COLO668 (cell line): ENCODE data around the gene TAT.

Source experiments
- DNase-seq: peaks from one replicate; lab custom pipeline; 2025; ENCODE audit not compliant: unreplicated experiment; lab: John Stamatoyannopoulos, UW

Gene TAT

GRCh38 chr16:71547168-71547567, 29.7 kb downstream of the TAT start:
- DNase-seq = no peak

DNA sequence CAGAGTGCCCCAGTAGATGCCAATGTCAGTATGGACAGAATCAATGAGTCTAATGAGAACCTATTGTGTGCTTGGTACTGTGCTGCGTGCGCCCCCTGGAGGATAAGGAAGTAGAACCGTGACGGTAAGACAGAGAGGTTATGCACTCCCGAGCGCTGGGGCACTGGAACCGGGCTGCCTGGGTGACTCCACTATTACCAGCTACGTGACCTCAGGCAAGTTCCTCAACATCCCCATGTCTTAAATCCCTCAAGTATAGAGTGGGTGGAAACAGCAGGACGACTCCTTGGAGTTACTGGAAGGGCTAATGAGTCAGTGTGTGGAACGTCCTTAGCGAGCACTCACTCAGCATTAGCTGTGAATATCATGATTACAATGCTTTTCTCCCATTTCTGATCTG, 34.5 kb downstream of the TAT start:
- peak; percentile 20 for DNase-seq

GRCh38 chr16:71537643-71538042, 39.2 kb downstream of the TAT start:
- peak; percentile 51 for DNase-seq

DNA sequence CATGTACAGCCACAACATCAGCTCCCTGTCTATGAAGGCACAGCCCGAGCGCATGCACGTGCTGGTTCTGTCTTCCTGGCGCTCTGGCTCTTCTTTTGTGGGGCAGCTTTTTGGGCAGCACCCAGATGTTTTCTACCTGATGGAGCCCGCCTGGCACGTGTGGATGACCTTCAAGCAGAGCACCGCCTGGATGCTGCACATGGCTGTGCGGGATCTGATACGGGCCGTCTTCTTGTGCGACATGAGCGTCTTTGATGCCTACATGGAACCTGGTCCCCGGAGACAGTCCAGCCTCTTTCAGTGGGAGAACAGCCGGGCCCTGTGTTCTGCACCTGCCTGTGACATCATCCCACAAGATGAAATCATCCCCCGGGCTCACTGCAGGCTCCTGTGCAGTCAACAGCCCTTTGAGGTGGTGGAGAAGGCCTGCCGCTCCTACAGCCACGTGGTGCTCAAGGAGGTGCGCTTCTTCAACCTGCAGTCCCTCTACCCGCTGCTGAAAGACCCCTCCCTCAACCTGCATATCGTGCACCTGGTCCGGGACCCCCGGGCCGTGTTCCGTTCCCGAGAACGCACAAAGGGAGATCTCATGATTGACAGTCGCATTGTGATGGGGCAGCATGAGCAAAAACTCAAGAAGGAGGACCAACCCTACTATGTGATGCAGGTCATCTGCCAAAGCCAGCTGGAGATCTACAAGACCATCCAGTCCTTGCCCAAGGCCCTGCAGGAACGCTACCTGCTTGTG, 40.0 kb downstream of the TAT start:
- DNase-seq = peak; percentile 14

- DNase-seq = no peak
Measured at GRCh38 chr16:71532366-71532765, 44.5 kb downstream of the TAT start.

DNA sequence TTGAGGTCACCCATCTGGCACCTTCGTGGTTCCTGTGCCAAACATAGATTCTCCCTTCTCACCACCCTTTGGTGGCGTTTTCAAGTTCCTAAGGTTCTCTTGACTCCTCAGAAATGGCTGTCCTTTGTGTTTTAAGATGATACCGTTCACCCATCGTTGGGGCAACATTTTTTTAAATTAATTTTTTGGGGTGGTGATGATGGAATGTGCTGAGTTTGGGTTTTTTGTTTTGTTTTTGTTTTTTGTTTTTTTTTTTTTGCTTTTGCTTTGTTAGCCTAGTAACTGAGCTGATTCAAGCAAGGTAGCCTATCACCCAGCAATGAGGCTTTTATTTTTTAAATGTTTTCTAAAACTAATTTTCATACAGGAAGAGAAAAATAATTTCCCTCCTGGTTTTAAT, 48.0 kb downstream of the TAT start:
- no peak for DNase-seq

DNA sequence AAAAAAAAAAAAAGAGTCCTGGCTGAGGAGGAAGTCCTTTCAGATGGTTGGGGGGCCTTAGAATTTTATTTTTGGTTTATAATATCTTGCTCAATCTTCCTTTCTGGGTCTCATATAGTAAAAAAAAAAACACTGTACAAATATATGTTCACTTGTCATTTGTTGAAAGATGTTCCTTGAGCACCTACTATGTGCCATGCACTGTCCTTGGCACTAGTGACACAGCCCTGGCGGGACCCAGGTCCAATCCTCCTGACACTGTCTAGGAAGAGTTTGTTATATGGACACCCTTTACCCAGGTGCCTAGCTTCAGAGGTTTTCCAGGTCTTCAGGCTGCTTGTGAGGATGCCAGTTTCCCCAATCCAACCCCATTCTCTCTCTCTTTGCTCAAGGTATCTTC, 48.6 kb downstream of the TAT start:
- no peak for DNase-seq

DNA sequence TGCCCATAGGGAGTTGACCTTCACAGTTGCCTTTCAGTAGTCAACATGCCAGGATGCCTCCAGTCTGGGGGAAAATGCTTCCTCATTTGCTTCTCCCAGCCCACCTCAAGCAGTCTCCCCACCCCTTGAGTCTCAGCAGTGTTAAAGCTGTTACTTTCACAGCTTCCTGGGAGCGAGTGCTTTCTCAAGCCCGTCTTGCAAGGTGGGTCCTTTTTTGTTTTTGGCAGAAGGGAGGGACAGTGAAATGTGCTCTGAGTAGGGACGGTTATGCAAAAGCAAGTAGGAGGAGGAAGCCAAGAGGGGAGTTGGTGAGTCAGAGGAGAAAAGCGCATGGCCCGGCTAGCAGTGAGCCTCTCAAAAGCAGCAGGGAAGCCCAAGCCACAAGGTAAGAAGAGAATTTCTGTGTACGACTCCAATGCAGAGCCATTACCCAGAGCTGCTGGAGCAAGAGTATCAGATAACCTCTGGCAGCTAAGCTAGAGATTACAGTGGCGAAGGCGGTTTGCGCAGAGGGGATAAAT, 50.7 kb downstream of the TAT start, which contains the start of gene CHST4:
TSS of gene CHST4 (plus strand) at position 316 of the 521 bp plus-strand sequence. CDS start 10,252 bp downstream, outside the sequence.
- no peak for DNase-seq

DNA sequence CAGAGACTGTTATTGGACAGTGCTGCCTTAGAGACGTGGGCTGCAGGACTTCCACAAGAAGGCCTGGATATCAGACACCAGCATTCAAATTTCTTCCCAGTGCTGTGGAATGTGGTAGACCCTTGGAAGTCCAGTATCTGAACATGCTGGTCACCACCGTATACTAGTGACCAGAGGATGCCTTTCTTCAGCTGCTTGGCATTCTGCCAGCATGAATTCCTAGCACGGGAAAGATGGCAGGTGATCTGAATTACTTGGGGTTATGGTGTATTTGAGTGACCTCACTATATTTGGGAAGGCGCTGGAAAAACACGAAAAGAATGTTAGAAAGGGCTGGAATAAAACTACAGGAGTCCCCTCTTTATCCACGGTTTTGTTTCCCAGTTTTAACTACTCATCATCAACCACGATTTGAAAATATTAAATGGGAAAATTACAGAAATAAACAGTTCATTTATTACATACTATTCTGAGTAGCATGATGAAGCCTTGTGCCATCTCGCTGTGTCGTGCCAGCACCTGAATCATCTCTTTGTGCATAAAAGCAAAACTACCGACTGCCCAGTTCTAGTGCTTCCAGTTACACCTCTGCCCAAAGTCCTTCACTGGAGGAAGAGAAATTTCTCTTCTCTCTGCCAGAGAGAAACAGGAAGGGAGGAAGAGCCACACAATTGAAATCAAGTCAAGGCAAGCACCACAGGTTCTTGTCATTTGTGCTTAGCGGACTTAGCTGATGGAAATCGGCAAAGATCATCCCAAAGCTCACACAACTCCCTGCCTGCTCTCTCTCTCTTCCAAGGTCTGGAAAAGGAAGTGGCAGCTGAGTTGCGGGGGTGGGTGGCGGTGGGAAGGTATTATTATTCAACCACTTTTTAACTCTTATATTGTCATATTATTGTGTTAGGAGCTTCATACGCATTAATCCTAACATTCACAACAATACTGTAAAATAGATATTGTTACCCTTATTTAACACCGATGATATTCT, 52.0 kb downstream of the TAT start:
- no peak for DNase-seq

DNA sequence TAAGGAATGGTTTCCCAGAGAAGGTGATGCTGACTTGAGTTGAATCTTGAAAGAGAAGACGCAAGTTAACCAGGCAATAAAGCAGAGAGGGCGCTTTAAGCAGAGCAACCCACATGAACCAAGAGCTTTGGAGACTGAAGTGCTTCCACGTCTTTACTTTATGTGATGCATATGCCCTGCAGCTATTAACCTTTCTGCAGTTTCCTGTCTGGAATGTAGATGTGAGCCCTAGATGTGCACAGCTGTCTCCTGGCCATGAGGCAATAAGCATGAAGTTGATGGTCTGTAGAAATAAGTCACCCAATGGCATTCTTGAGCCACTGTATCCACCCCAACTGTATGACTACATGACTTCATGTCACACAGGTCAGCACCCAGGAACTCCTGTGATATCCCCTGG, 56.3 kb downstream of the TAT start:
- no peak for DNase-seq
